Neural cell (in vitro differentiated cells): ENCODE results near the gene CDCP1. TPM values are rescaled to one million over a fixed set of nuclear protein-coding genes. Genes with fewer than 3 reads are reported as not detected.

Experiments used
- H2AFZ ChIP-seq: fragments of 200-600, 300-800 bp; sonication (generic), shearing (Covaris generic); 2 replicates; pipeline ENCODE4 v1.6.0; 2014; ENCODE audit warnings: low read depth, mild to moderate bottlenecking, antibody characterized with exemption, low read length, moderate library complexity
- H3F3A ChIP-seq: fragments of 200-600 bp; shearing (Covaris generic); 2 replicates; pipeline ENCODE4 v1.6.1; 2016; ENCODE audit warnings: mild to moderate bottlenecking, moderate library complexity, mixed read lengths, antibody characterized with exemption, low read length; ENCODE audit not compliant: insufficient read depth, poor library complexity, severe bottlenecking
- H3K27ac ChIP-seq: fragments of 200-600, 300-800 bp; sonication (generic), shearing (Covaris generic); 2 replicates; pipeline ENCODE4 v1.5.1; 2014; ENCODE audit warnings: mild to moderate bottlenecking, low read length, moderate library complexity
- H3K27me3 ChIP-seq: fragments of 300-800, 200-600 bp; sonication (generic), shearing (Covaris generic); 2 replicates; pipeline ENCODE4 v1.6.0; 2014; ENCODE audit warnings: mild to moderate bottlenecking, low read depth, low read length, moderate library complexity; ENCODE audit not compliant: insufficient read depth
- H3K36me3 ChIP-seq: fragments of 300-800, 200-600 bp; sonication (generic), shearing (Covaris generic); 2 replicates; pipeline ENCODE4 v1.5.1; 2014; ENCODE audit warnings: mild to moderate bottlenecking, antibody characterized with exemption, low read length, moderate library complexity; ENCODE audit not compliant: insufficient read depth
- H3K4me2 ChIP-seq: fragments of 300-800, 200-600 bp; sonication (generic), shearing (Covaris generic); 2 replicates; pipeline ENCODE4 v1.6.0; 2014; ENCODE audit warnings: mild to moderate bottlenecking, low read length
- H3K4me3 ChIP-seq: fragments of 300-800, 200-600 bp; sonication (generic), shearing (Covaris generic); 2 replicates; pipeline ENCODE4 v1.5.1; 2014; ENCODE audit warnings: mild to moderate bottlenecking, low read length, moderate library complexity
- H3K79me2 ChIP-seq: fragments of 200-600 bp; shearing (Covaris generic); replicated peaks from 2 replicates; pipeline ENCODE4 v1.6.0; 2014; ENCODE audit warnings: mild to moderate bottlenecking, low read length, moderate library complexity; ENCODE audit not compliant: insufficient read depth
- H3K9ac ChIP-seq: fragments of 300-800, 200-600 bp; sonication (generic), shearing (Covaris generic); 2 replicates; pipeline ENCODE4 v1.6.1; 2016; ENCODE audit warnings: mild to moderate bottlenecking, low read length, mixed read lengths
- H3K9me2 ChIP-seq: fragments of 200-600 bp; shearing (Covaris generic); 2 replicates; pipeline ENCODE4 v1.6.1; 2016; ENCODE audit warnings: mild to moderate bottlenecking, low read length, mixed read lengths; ENCODE audit not compliant: insufficient read depth
- H3K9me3 ChIP-seq: fragments of 200-600, 300-800 bp; sonication (generic), shearing (Covaris generic); 2 replicates; pipeline ENCODE4 v1.6.1; 2016; ENCODE audit warnings: mild to moderate bottlenecking, mixed run types, low read length, moderate library complexity, mixed read lengths
- H4K20me1 ChIP-seq: fragments of 200-600 bp; shearing (Covaris generic); 2 replicates; pipeline ENCODE4 v1.6.1; 2016; ENCODE audit warnings: mild to moderate bottlenecking, mixed run types; ENCODE audit not compliant: insufficient read depth
- EP300 ChIP-seq: fragments of 450-650 bp; conservative IDR thresholded peaks from 2 replicates; pipeline ENCODE4 v1.6.1; 2014; ENCODE audit warnings: antibody characterized with exemption, mild to moderate bottlenecking, moderate library complexity; ENCODE audit not compliant: poor library complexity, severe bottlenecking
- EZH2 ChIP-seq: fragments of 200-600, 300-800 bp; shearing (Covaris generic), sonication (generic); IDR thresholded peaks from 2 replicates; pipeline ENCODE4 v1.6.1; 2014; ENCODE audit warnings: antibody characterized with exemption, low read length, borderline replicate concordance, mild to moderate bottlenecking; ENCODE audit not compliant: insufficient read depth, poor library complexity, severe bottlenecking
- MXI1 ChIP-seq: fragments of 450-650 bp; conservative IDR thresholded peaks from 2 replicates; pipeline ENCODE4 v1.6.1; 2014; ENCODE audit warnings: antibody characterized with exemption, mild to moderate bottlenecking; ENCODE audit not compliant: poor library complexity, severe bottlenecking
- POLR2AphosphoS5 ChIP-seq: IDR thresholded peaks from 2 replicates; pipeline ENCODE4 v1.6.1; 2012
- RAD21 ChIP-seq: fragments of 450-650 bp; conservative IDR thresholded peaks from 2 replicates; pipeline ENCODE4 v1.6.1; 2014; ENCODE audit warnings: antibody characterized with exemption, mild to moderate bottlenecking, moderate library complexity
- SMC3 ChIP-seq: fragments of 450-650 bp; conservative IDR thresholded peaks from 2 replicates; pipeline ENCODE4 v1.6.1; 2014; ENCODE audit warnings: antibody characterized with exemption, mild to moderate bottlenecking, moderate library complexity; ENCODE audit not compliant: poor library complexity
- TAF1 ChIP-seq: IDR thresholded peaks from 2 replicates; pipeline ENCODE4 v1.6.1; 2012; ENCODE audit warnings: low read depth
- polyA plus RNA-seq: library from polyadenylated mRNA; depleted of rRNA; stranded (reverse); fragments of >200 nt; gene quantifications from 2 replicates; pipeline ENCODE4 v1.2.3, GENCODE V29; 2014
- TF ChIP-seq, protein P1 (sequence below): IDR thresholded peaks from 2 replicates; pipeline ENCODE4 v1.6.1; 2012; ENCODE audit warnings: borderline replicate concordance
- TF ChIP-seq, protein P2 (sequence below): fragments of 450-650 bp; IDR thresholded peaks from 2 replicates; pipeline ENCODE4 v1.5.1; 2014; ENCODE audit warnings: antibody characterized with exemption, mild to moderate bottlenecking, moderate library complexity; ENCODE audit not compliant: poor library complexity, severe bottlenecking

The CDCP1 gene
- polyA plus RNA-seq, 1 donor from 2014 or later = not detected

DNA sequence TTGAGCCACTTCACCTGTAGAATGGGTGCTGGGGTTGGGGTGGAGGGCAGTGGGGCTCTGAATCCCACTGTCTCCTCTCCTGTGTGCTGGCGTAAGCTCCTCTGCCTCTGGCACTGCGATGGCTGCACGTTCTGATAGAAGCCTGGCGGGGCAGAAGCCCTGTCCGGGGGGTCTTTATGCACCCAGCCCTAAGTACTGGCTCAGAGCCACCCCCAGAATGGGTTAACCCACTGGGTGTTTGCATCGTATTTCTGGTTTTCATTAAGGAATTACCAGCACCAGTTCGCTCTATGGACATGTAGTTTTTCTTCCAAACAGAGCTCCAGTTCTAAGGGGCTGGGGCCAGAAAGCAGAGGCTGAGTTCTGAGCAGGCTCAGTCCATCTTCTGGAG, 37.7 kb upstream of the CDCP1 start:
- Histone ChIP-seq H3F3A (no peaks in the 10 kb centered on the region), H3K9ac (no peak overlapping the region), H3K79me2 (no peaks in the 10 kb centered on the region), H3K36me3 (no peaks in the 10 kb centered on the region), H3K27ac (no peak overlapping the region), H3K9me3 (no peaks in the 10 kb centered on the region), H2AFZ (no peak overlapping the region), H3K4me2 (no peak overlapping the region), H3K4me3 (no peak overlapping the region), H4K20me1 (no peaks in the 10 kb centered on the region), H3K27me3 (no peaks in the 10 kb centered on the region), H3K9me2 (no peaks in the 10 kb centered on the region)
- TF ChIP-seq TAF1 (no peak), SMC3 (no peak), EP300 (no peak), POLR2AphosphoS5 (no peak), EZH2 (no peak), RAD21 (no peak), MXI1 (no peak)
- TF ChIP-seq, protein P1, sequence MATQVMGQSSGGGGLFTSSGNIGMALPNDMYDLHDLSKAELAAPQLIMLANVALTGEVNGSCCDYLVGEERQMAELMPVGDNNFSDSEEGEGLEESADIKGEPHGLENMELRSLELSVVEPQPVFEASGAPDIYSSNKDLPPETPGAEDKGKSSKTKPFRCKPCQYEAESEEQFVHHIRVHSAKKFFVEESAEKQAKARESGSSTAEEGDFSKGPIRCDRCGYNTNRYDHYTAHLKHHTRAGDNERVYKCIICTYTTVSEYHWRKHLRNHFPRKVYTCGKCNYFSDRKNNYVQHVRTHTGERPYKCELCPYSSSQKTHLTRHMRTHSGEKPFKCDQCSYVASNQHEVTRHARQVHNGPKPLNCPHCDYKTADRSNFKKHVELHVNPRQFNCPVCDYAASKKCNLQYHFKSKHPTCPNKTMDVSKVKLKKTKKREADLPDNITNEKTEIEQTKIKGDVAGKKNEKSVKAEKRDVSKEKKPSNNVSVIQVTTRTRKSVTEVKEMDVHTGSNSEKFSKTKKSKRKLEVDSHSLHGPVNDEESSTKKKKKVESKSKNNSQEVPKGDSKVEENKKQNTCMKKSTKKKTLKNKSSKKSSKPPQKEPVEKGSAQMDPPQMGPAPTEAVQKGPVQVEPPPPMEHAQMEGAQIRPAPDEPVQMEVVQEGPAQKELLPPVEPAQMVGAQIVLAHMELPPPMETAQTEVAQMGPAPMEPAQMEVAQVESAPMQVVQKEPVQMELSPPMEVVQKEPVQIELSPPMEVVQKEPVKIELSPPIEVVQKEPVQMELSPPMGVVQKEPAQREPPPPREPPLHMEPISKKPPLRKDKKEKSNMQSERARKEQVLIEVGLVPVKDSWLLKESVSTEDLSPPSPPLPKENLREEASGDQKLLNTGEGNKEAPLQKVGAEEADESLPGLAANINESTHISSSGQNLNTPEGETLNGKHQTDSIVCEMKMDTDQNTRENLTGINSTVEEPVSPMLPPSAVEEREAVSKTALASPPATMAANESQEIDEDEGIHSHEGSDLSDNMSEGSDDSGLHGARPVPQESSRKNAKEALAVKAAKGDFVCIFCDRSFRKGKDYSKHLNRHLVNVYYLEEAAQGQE = no peak
- TF ChIP-seq, protein P2, sequence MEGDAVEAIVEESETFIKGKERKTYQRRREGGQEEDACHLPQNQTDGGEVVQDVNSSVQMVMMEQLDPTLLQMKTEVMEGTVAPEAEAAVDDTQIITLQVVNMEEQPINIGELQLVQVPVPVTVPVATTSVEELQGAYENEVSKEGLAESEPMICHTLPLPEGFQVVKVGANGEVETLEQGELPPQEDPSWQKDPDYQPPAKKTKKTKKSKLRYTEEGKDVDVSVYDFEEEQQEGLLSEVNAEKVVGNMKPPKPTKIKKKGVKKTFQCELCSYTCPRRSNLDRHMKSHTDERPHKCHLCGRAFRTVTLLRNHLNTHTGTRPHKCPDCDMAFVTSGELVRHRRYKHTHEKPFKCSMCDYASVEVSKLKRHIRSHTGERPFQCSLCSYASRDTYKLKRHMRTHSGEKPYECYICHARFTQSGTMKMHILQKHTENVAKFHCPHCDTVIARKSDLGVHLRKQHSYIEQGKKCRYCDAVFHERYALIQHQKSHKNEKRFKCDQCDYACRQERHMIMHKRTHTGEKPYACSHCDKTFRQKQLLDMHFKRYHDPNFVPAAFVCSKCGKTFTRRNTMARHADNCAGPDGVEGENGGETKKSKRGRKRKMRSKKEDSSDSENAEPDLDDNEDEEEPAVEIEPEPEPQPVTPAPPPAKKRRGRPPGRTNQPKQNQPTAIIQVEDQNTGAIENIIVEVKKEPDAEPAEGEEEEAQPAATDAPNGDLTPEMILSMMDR = no peak

DNA sequence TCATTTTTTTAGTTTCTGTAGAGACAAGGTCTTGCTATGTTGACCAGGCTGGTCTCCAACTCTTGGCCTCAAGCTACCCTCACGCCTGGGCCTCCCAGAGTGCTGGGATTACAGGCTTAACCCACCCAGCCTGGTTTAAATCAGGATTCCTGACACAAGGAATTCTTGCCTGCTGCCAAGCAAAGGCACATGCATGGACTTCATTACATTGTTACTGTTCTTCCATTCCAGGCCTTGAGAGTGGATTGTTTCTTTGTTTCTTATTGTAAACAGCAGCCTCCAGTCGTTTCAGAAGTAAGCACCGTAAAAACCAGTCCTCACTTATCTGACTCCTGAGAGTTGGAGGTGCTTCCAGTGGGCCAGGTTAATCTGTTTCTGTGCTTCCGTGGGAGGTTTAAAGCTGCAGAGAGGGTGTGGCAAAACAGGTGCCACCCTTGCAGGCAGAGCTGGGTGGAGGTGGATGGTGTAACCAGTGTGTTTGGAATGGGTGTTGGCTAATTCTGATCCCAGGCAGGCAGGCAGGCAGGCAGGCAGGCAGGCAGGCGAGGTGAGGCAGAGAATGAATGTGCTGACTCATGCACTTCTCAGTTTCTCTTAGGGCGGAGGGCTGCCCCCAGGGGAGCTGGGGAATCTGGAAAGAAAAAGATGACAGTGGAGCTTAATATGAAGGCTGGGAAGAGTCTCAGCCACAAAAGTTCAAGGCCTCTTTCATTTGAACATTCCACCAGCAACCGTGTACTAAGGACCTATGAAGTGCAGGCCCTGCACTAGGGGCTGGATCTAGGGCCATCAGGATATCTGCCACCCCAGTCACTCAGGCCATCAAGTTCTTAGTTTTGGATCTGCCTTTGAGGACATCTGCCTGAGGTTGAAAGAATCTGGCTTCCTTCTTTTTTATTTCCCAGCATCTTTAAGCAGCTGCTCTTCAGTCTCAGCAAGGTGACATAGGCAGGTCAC, 37.0 kb upstream of the CDCP1 start:
- H3K36me3 ChIP-seq = no peaks in the 10 kb centered on the region
- no peak overlapping the region for H3K4me2 ChIP-seq

More for the DNA sequence above, 37.0 kb upstream of the CDCP1 start:
- Histone ChIP-seq H3K79me2 (no peaks in the 10 kb centered on the region), H3K27ac (no peak overlapping the region), H4K20me1 (no peaks in the 10 kb centered on the region), H3K4me3 (no peak overlapping the region), H2AFZ (no peak overlapping the region), H3K9me3 (no peaks in the 10 kb centered on the region), H3K27me3 (no peaks in the 10 kb centered on the region), H3K9ac (no peak overlapping the region), H3K9me2 (no peaks in the 10 kb centered on the region), H3F3A (no peaks in the 10 kb centered on the region)
- no peak for TF ChIP-seq MXI1
- TF ChIP-seq EP300 = no peak
- TF ChIP-seq, protein P2 = no peak
- no peak for TF ChIP-seq EZH2
- no peak for TF ChIP-seq TAF1
- TF ChIP-seq SMC3 = no peak
- TF ChIP-seq RAD21 = no peak
- TF ChIP-seq POLR2AphosphoS5 = no peak
- TF ChIP-seq, protein P1 = no peak
